PC-9 (cell line): ENCODE data around the gene HNRNPM. TPM values are rescaled to one million over a fixed set of nuclear protein-coding genes. Genes with fewer than 3 reads are reported as not detected.
"Not testable (repeated sequence)": the region's sequence is repeated elsewhere in the genome, so short reads cannot be mapped to it uniquely, and the experiment has no call there.

ENCODE experiments used
- BruUV-seq: library from RNA; stranded (reverse); fragments of 400-500 nt; replicated peaks from 2 replicates; lab custom pipeline; 2021; lab: Mats Ljungman, UMichigan
- CTCF ChIA-PET: fragments of 300-600 bp; sonication (Branson Sonifier 250); formaldehyde crosslinking; loops from one replicate; lab custom pipeline; 2022; ENCODE audit warnings: antibody characterized with exemption; lab: Charles Lee
- POLR2A ChIA-PET: fragments of 300-600 bp; sonication (Branson Sonifier 250); formaldehyde crosslinking; loops from one replicate; lab custom pipeline; 2022; ENCODE audit warnings: antibody characterized with exemption; ENCODE audit not compliant: unreplicated experiment; lab: Charles Lee
- DNase-seq, 2 experiments: peaks; one replicate each; pipeline versions ENCODE4 v3.0.0 to v3.0.0-alpha.2; 2015 to 2022; ENCODE audit warnings: mixed read lengths in 1 of 2
- H2AFZ ChIP-seq: fragments of 200-600 bp; sonication (generic); 2 replicates; pipeline ENCODE4 v1.8.1; 2017; ENCODE audit warnings: antibody characterized with exemption
- H3F3A ChIP-seq: fragments of 200-600 bp; sonication (generic); 2 replicates; pipeline ENCODE4 v1.8.1; 2017; ENCODE audit warnings: antibody characterized with exemption, mild to moderate bottlenecking, low read depth; ENCODE audit not compliant: insufficient read depth
- H3K27ac ChIP-seq: fragments of 200-600 bp; sonication (generic); 2 replicates; pipeline ENCODE4 v1.6.1; 2016; ENCODE audit warnings: mixed run types
- H3K27me3 ChIP-seq: fragments of 200-600 bp; sonication (generic); 2 replicates; pipeline ENCODE4 v1.6.1; 2016; ENCODE audit warnings: low read depth, mixed run types; ENCODE audit not compliant: insufficient read depth
- H3K36me3 ChIP-seq: fragments of 200-600 bp; sonication (generic); 2 replicates; pipeline ENCODE4 v1.6.1; 2016; ENCODE audit warnings: low read depth, mixed run types
- H3K4me1 ChIP-seq: fragments of 200-600 bp; sonication (generic); replicated peaks from 2 replicates; pipeline ENCODE4 v1.6.1; 2016; ENCODE audit warnings: mixed run types; ENCODE audit not compliant: insufficient read depth
- H3K4me2 ChIP-seq: fragments of 200-600 bp; sonication (generic); 2 replicates; pipeline ENCODE4 v1.6.1; 2017; ENCODE audit warnings: mixed run types
- H3K4me3 ChIP-seq: fragments of 200-600 bp; sonication (generic); 2 replicates; pipeline ENCODE4 v1.6.1; 2016; ENCODE audit warnings: mixed run types
- H3K79me2 ChIP-seq: fragments of 200-600 bp; sonication (generic); 2 replicates; pipeline ENCODE4 v1.6.1; 2017; ENCODE audit warnings: low read depth, mixed run types
- H3K9me2 ChIP-seq: fragments of 200-600 bp; sonication (generic); 2 replicates; pipeline ENCODE4 v1.8.1; 2017; ENCODE audit warnings: mild to moderate bottlenecking; ENCODE audit not compliant: insufficient read depth
- H3K9me3 ChIP-seq: fragments of 200-600 bp; sonication (generic); 2 replicates; pipeline ENCODE4 v1.8.1; 2016; ENCODE audit warnings: low read depth; ENCODE audit not compliant: insufficient read depth
- H4K20me1 ChIP-seq: fragments of 200-600 bp; sonication (generic); 2 replicates; pipeline ENCODE4 v1.8.1; 2017; ENCODE audit not compliant: insufficient read depth
- CTCF ChIP-seq: fragments of 200-600 bp; sonication (generic); conservative IDR thresholded peaks from 2 replicates; pipeline ENCODE4 v1.6.1; 2017; ENCODE audit warnings: mixed run types, antibody characterized with exemption, mild to moderate bottlenecking, moderate library complexity
- EZH2 ChIP-seq: fragments of 200-600 bp; sonication (generic); IDR thresholded peaks from 2 replicates; pipeline ENCODE4 v1.8.0; 2017; ENCODE audit warnings: antibody characterized with exemption, low read depth
- intact Hi-C: fragments of 100-400 bp; cut with micrococcal nuclease; formaldehyde crosslinking; loops from one replicate; pipeline ENCODE4 v1.10.0; 2022; ENCODE audit not compliant: unreplicated experiment
- total RNA-seq: library from RNA; stranded (reverse); gene quantifications from 2 replicates; pipeline ENCODE4 v1.2.3, GENCODE V29; 2021

HNRNPM gene
- total RNA-seq, 1 experiment from 2014 or later: 239 TPM

- Histone ChIP-seq H4K20me1 (no peaks in the 10 kb centered on the region; the same call in 1 of the 2 replicates), H3K4me1 (peaks cover 19% of the 10 kb centered on the region), H3K79me2 (no peaks in the 10 kb centered on the region), H3F3A (peaks cover 22% of the 10 kb centered on the region; the same call in 1 of the 2 replicates), H2AFZ (no peak overlapping the region), H3K9me3 (no peaks in the 10 kb centered on the region), H3K4me2 (no peak overlapping the region), H3K9me2 (no peaks in the 10 kb centered on the region), H3K4me3 (no peak overlapping the region), H3K27ac (no peak overlapping the region), H3K27me3 (no peaks in the 10 kb centered on the region), H3K36me3 (no peaks in the 10 kb centered on the region)
- no TSS peak for BruUV-seq
- no peak for DNase-seq
- intact Hi-C loops: no loop called here
- ChIA-PET POLR2A (no interaction called here), CTCF (interaction anchor here (0.7 kb wide), 1 partner anchor 40 kb away, joined by 3 read pairs; no protein-coding TSS in a partner anchor)
- TF ChIP-seq EZH2: no peak
- no peak for TF ChIP-seq CTCF
These were observed 23.0 kb upstream of the HNRNPM start for GRCh38 chr19:8421484-8422461.

GRCh38 chr19:8423817-8424223 is 21.0 kb upstream of the HNRNPM start:
- Histone ChIP-seq H2AFZ (peak overlapping the region; percentile 40; the same call in 1 of the 2 replicates), H3K4me3 (peak overlapping the region; percentile 27; the same call in 1 of the 2 replicates), H3K27ac (peak overlapping the region; percentile 64), H3K4me1 (peaks cover 19% of the 10 kb centered on the region), H3K79me2 (no peaks in the 10 kb centered on the region), H3K27me3 (no peaks in the 10 kb centered on the region), H3F3A (peaks cover 21% of the 10 kb centered on the region; the same call in 1 of the 2 replicates), H3K36me3 (no peaks in the 10 kb centered on the region), H4K20me1 (no peaks in the 10 kb centered on the region), H3K9me3 (no peaks in the 10 kb centered on the region), H3K9me2 (no peaks in the 10 kb centered on the region), H3K4me2 (peak overlapping the region; percentile 79)
- BruUV-seq: no TSS peak
- ChIA-PET CTCF (interaction anchor here (0.7 to 1.4 kb wide), 3 partner anchors 10 to 157 kb away, joined by 3 to 31 read pairs (median 3); partner anchors contain the start of gene MARCHF2), POLR2A (interaction anchor here (0.6 to 1.2 kb wide), 8 partner anchors 10 to 1862 kb away, joined by 3 to 17 read pairs (median 8); partner anchors contain the start of genes HNRNPM, MARCHF2 and ZNF414)
- TF ChIP-seq EZH2 (no peak), CTCF (no peak)
- peak; percentile 91 to 98 for DNase-seq
- intact Hi-C loops: no loop called here

- H2AFZ ChIP-seq, BruUV-seq, H3K9me3 ChIP-seq, H3K9me2 ChIP-seq, intact Hi-C loops, H3K27ac ChIP-seq, H3K4me2 ChIP-seq, H3K27me3 ChIP-seq, DNase-seq, H3K4me3 ChIP-seq, H4K20me1 ChIP-seq, POLR2A ChIA-PET, H3K36me3 ChIP-seq, H3K79me2 ChIP-seq: not testable (repeated sequence)
- Histone ChIP-seq H3F3A (peaks cover 21% of the 10 kb centered on the region; the same call in 1 of the 2 replicates), H3K4me1 (peaks cover 19% of the 10 kb centered on the region)
- CTCF ChIA-PET: interaction anchor here (0.6 kb wide), 1 partner anchor 24 kb away, joined by 6 read pairs; no protein-coding TSS in a partner anchor
These were observed 19.4 kb upstream of the HNRNPM start for GRCh38 chr19:8425331-8425730.
